ENCODE results near the gene PRR29.

PRR29 gene

GRCh38 chr17:63998050-63998720 lies at the start of gene PRR29:
Gene PRR29 (plus strand): TSS chr17:63998351. CDS start chr17:63998365, 14 bp downstream.
- TF ChIP-seq, protein P1, sequence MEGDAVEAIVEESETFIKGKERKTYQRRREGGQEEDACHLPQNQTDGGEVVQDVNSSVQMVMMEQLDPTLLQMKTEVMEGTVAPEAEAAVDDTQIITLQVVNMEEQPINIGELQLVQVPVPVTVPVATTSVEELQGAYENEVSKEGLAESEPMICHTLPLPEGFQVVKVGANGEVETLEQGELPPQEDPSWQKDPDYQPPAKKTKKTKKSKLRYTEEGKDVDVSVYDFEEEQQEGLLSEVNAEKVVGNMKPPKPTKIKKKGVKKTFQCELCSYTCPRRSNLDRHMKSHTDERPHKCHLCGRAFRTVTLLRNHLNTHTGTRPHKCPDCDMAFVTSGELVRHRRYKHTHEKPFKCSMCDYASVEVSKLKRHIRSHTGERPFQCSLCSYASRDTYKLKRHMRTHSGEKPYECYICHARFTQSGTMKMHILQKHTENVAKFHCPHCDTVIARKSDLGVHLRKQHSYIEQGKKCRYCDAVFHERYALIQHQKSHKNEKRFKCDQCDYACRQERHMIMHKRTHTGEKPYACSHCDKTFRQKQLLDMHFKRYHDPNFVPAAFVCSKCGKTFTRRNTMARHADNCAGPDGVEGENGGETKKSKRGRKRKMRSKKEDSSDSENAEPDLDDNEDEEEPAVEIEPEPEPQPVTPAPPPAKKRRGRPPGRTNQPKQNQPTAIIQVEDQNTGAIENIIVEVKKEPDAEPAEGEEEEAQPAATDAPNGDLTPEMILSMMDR (IDR thresholded peaks at IDR 0.05; ENCODE audit: low read length, missing control alignments), result no peak
- DNase-seq (ENCODE audit: low read depth), result peak; percentile 58
- peak within 1 kb of the TSS; percentile 69 for H3K4me3 ChIP-seq (replicated peaks; ENCODE audit: low read depth, low read length)

DNA sequence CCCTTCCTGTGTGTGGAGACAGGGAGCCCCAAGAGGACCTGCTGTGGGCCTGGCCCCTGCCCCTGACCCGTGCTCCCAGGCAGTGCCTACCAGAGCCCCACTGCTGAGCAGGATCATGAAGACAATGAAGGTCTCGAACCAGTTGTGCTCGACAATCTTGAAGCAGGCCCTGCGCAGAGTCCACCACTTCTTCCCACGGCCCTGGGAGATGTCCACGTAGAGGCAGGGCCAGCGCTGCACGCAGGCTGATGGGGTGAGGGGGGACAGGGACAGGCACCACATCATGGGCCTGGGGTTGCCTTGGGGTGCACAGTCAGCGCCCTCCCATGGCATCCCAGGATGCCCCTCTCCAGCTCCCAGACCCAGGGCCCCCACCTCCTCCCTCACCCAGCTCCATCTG lies 49.6 kb upstream of the PRR29 start:
- no peak for DNase-seq (ENCODE audit: low read depth)
- no peak overlapping the region for H3K4me3 ChIP-seq (replicated peaks; ENCODE audit: low read depth, low read length)
- TF ChIP-seq, protein P1 (IDR thresholded peaks at IDR 0.05; ENCODE audit: low read length, missing control alignments), result no peak

DNA sequence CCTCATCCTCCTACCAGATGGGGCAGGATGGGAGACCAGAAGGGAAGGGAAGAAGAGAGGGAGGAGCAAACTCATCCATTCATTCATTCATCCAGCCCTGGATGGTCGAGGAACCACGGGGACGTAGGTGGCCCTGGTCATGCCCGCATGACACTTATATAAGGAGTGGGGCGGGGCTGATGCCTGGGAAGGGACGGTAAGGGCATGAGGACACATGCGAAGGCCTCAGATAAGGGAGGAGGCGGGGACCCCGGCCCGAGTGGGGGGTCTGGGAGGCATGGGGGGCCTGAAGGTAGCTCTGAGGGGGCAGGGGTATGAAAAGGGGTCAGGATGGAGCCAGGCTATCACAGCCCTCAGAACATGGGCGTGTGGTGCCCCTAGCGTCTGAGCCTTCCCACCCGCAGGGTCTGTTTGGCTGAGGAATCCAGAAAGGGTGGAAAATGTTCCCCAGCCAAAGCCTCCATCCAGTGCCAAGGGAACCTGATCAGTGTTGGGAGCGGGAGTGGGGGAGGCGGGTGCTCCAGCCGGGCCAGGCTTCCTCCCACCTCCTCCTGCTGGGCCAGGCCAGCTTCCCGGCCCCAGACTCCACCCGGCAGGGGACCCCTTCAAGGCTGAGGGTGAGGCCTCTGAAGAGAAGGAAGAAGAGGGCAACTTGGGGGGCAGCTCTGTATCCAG lies 48.4 kb upstream of the PRR29 start:
- TF ChIP-seq, protein P1 (IDR thresholded peaks at IDR 0.05; ENCODE audit: low read length, missing control alignments), result no peak
- DNase-seq (ENCODE audit: low read depth), result no peak
- H3K4me3 ChIP-seq (replicated peaks; ENCODE audit: low read depth, low read length), result no peak overlapping the region

DNA sequence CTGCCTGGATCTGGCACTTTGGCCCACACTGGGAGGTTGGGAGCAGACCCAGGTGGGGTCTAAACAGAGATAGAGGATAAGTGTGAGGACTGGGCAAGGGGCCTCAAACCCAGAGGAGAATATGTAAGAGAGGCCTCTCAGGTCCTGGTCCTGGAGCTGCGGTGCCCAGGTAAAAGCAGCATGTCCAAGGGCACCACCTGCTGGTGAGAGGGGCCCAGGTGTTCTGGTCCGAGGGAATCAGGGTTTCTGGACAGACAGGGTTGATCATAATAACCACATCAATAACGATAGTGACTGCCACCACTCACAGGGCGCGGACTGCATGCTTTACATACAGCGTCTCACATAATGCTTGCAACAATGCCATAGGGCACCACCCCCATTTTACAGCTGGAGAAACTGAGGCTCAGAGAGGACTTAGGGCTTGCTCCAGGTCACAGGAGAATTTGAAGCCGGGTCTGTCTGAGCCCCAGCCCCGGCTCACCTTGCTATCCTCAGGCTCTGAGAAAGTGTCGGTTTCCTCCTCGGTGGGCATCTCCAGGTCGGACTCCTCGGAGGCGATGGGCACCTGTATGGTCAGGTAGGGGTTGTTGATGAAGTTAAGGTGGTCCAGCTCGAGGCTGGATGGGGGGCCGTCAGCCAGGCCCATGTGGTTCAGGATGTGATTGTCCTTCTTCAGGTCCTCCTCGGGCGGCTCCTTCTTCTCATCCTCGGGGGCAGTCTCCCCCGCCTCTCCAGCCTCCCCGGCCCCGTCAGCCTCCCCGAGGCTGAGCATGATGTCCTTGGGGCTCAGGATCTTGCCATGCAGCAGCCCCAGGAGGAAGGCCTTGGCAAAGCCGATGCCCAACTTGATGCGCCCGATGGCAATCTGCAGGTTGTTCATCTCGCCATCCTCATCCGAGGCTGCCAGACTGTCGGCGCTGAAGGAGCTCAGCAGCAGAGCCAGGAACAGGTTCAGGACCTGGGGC lies 46.9 kb upstream of the PRR29 start:
- DNase-seq (ENCODE audit: low read depth), result no peak
- TF ChIP-seq, protein P1 (IDR thresholded peaks at IDR 0.05; ENCODE audit: low read length, missing control alignments), result peak; percentile 20
- no peak overlapping the region for H3K4me3 ChIP-seq (replicated peaks; ENCODE audit: low read depth, low read length)

GRCh38 chr17:63954402-63955063 lies 43.6 kb upstream of the PRR29 start:
- TF ChIP-seq, protein P1 (IDR thresholded peaks at IDR 0.05; ENCODE audit: low read length, missing control alignments), result no peak
- DNase-seq (ENCODE audit: low read depth), result no peak
- H3K4me3 ChIP-seq (replicated peaks; ENCODE audit: low read depth, low read length), result no peak overlapping the region

DNA sequence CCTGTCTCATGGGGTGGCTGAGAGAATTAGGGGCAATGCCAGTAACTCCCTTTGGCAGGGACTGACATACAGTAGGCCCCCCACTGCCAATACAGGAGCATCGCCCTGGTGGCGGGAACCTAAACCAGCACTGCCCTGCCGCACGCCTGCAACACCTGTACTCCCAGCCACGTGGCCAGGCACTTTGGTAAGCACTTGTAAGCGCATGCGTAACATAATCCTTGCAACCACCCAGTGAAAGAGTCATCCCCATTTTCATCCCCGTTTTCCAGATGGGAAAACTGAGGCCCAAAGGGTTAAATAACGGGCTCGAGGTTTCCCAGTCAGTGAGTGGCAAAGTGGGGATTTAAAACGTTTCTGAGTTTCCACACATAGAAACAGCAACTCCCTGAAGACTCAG lies 42.9 kb upstream of the PRR29 start:
- TF ChIP-seq, protein P1 (IDR thresholded peaks at IDR 0.05; ENCODE audit: low read length, missing control alignments), result no peak
- no peak overlapping the region for H3K4me3 ChIP-seq (replicated peaks; ENCODE audit: low read depth, low read length)
- DNase-seq (ENCODE audit: low read depth), result no peak
